Activated T-cell treated with anti-CD3 and anti-CD28 coated beads for 4 hours (primary cell): ENCODE measurements around the gene NEU1.

Experiments used
- DNase-seq: peaks from one replicate; pipeline ENCODE4 v3.0.0-alpha.2; 2020

NEU1 gene

GRCh38 chr6:31892821-31893220, 30.2 kb upstream of the NEU1 start:
- DNase-seq: no peak

GRCh38 chr6:31889331-31889972, 26.8 kb upstream of the NEU1 start:
- DNase-seq: no peak

DNA sequence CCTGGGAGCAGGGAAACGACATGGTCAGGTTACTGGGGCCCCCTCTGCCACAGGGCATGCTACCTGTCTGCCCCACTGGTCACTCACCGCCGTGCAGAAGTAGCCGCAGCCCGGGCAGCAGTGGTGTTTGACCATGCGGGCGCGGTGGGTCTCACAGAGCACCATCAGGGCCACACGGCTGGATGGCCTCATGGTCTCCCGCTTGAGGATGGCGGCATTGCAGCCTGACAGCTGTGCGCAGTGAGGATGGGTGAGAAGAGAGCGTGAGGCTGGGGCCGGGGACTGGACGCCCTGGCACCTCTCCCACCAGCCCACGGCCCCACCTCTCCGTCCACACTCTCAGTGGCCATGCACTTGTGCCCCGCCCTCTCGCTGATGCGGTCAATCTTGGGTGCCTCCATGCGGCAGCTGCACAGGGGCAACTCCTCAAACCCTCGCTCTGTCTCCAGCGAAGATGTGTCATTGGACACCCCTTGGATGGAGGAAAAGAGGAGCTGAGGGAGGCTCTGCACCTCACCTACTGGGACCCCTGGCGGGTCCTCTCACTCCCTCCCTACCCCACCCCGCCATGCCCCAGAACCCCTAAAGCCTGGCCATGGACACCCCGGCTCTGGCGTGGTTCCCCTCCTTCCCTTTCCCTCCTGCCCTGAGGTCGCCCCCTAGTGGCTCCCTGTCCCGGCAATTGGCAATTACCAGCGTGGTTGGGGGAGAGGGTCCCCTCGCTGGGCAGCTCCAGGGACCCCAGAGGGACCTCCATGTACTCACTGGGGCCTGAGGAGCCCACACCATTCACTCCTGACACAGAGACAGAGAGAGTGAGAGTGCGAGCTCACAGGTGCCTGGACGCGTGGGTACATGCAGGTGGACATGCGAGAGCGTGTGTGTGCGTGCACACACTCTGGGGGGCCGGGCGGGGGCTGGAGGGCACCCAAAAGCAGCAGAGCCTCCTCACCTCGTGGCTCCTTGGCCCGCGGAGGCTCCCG, 25.9 kb upstream of the NEU1 start:
- DNase-seq: peak; percentile 54

- no peak for DNase-seq
Observed at GRCh38 chr6:31887173-31888007, 24.8 kb upstream of the NEU1 start.

GRCh38 chr6:31886541-31886991, 23.9 kb upstream of the NEU1 start:
- no peak for DNase-seq

GRCh38 chr6:31884528-31885035, 22.0 kb upstream of the NEU1 start:
- no peak for DNase-seq

DNA sequence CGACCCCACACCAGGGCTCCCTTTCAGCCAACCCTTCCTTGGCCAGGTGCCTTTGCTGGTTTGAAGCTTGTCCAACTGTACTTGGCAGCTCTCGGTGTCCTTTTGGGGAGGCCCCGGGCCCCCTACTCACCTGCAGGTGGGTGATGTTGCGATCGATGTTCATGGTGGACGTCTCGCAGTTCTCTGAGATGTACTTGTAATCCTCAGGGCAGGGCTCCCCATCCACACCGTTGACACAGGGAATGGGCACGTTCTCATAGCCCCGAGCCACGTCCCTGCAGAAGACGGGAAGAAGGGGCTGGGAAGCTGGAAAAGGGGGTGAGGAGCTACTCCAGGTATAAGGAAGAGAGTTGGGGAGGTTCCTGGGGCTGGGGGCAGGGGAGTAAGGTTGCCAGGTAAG, 21.1 kb upstream of the NEU1 start:
- DNase-seq: no peak

- no peak for DNase-seq
Observed at GRCh38 chr6:31882344-31882743, 19.7 kb upstream of the NEU1 start.

DNA sequence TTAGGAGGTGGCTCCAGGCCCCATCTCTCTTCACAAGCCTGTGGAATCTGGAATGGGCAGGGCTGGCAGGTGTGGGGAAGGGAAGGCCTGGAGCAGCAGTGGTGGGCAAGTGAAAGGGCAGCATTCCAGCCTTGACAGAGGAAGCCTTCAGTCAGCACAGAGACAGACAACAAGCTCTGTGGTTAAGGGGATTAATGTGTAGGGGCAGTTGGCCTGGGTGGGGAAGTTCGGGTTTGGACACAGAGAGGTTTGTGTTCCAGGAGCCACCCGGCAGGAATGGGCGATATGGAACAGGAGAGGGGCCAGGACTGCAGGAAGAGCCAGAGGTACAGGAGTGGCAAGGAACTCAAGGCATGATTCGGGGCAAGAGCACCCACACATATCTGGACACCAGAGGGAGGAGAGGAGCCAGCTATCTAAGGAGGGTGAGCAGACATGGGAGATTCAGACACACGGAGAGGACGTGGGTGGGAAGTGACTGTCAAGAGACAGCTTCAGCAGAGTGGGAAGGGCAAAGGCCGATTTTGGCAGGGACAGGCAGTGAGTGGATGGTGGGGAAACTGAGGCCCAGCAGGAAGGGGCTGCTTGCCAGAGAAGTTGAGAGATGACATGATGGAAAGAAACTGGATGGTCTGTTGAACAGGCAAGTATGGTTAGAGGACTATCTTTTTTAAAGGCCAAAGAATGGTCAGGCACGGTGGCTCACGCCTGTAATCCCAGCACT, 18.7 kb upstream of the NEU1 start:
- DNase-seq: no peak

- no peak for DNase-seq
Observed at GRCh38 chr6:31880616-31881015, 18.0 kb upstream of the NEU1 start.

DNA sequence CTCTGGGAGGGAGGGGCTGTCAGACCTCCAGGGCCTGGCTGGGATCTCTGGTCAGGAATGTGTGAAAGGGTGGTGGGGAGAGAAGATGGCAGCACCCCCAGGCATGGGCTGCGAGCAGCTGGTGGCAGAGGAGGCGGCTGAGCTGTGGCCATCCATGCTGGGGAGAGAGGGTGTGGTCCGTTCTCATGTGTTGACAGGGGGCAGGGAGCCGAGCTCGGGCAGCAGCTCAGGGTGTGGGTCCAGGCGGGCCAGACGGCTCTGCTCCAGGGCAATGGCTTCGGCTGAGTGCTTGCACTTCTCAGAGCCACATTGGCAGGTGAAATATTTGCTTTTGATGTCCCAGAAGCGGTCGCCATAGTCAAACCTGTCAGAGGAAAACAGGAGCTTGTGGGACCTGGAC, 17.3 kb upstream of the NEU1 start:
- DNase-seq: no peak

GRCh38 chr6:31879143-31879542, 16.5 kb upstream of the NEU1 start:
- no peak for DNase-seq

DNA sequence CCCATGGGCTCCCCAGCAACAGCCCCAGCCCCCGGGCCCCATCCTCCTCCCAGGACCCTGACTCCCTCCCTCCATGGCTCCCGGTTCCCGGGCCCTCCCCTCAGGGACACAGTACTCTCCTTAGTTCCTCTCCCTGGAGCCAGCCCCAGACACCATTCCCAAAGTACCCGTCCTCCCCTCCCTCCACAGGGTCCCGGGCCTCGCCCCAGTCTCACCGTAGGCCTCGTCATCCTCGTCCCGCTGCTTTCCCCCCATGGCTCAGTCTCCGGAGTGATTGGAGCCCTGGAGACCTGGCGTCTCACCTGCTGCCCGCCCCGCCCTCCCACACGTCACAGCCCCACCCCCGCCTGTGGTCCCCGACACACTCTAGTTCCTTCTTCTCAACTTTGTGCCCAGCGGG, 16.1 kb upstream of the NEU1 start, which contains the start of gene SLC44A4:
TSS of gene SLC44A4 (minus strand) at position 272 of the 400 bp plus-strand sequence. CDS start at position 255, 17 bp downstream.
- DNase-seq: no peak

DNA sequence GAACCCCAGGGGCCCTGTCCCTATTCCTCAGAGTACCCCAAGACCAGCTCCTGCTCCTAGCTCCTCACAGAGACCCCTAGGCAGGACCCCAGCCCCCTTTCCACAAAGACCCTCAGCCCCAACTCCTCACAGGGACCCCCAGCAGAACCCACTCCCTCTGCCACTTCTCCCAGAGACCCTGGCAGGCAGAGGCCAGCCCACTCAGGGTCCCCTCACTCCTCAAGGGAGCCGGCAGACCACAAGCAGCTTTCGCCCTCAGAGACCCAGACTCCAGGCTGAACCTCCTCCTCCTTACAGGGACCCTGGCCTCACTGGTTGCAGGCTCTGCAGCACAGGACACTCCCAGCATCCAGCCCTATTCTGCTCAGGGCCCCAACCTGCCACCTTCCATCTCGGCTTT, 15.6 kb upstream of the NEU1 start:
- no peak for DNase-seq

GRCh38 chr6:31877651-31878161, 15.1 kb upstream of the NEU1 start:
- no peak for DNase-seq

GRCh38 chr6:31877125-31877650, 14.6 kb upstream of the NEU1 start:
- no peak for DNase-seq

- no peak for DNase-seq
Observed at GRCh38 chr6:31876357-31876756, 13.7 kb upstream of the NEU1 start.

DNA sequence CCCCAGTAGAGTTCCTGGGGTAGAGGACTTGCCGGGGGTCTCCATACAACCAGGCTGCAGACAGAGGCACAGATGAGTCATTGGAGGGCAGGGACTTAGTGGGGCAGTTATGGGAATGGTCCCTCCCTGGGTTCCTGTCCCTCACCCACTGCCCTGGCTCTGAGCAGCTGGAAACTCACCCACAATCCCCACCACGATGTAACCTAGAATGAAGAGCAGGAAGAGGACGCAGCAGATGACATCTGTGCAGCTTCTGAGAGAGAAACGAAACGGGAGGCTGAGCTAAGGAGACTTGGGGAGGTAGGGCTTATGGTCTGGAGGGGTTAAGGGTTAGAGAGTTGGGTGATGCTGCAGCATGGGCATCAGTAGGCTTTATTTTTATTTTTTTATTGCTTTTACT, 13.3 kb upstream of the NEU1 start:
- DNase-seq: no peak

DNA sequence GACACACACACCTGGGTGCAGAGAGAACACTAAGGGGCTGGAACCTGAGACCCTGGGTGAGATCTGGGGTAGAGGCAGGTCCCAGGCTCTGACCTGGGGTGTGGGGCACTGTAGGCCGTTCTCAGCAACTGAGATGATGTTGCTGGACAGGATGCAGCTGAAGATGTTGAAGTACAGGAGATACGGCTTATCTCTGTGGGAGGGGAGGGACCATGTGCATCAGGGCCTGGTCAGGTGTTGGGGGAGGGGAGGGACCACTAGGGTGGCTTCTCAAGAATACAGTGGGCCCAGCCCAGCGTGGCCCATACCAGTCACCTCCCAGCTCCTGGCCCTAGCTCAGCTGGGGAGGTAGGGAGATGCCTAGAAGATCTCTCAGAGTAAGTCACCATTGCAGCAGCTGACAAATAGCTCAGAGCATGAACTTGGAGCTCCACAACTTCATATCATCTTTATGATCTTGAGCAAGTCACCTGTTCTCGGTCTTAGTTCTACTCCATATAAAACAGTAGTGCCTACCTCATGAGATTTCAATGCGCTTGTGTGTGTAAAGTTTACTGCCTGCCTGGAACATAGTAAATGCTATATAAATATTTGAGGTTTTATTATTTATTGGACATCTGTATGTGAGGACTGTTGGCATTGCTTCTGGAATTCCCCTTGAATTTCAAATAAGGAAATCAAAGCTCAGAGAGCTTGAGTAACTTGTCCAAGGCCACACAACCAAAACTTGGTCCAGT, 12.4 kb upstream of the NEU1 start:
- DNase-seq: no peak

- no peak for DNase-seq
Observed at GRCh38 chr6:31874084-31874670, 11.6 kb upstream of the NEU1 start.
